B cell (primary cell): ENCODE results near the gene TTLL6. TPM values are rescaled to one million over a fixed set of nuclear protein-coding genes. Genes with fewer than 3 reads are reported as not detected.

Experiments
- ATAC-seq: fragments of 200-7000 bp; cut with Tn5 transposase; one replicate; pipeline ENCODE4 v1.10.0; 2021; ENCODE audit warnings: low read depth, mild to moderate bottlenecking, moderate number of reproducible peaks, moderate library complexity
- CTCF ChIA-PET: fragments of 350-600 bp; sonication (Branson Sonifier 250); formaldehyde crosslinking; loops from one replicate; lab custom pipeline; 2021; ENCODE audit warnings: antibody characterized with exemption, inconsistent platforms; lab: Charles Lee
- POLR2A ChIA-PET: fragments of 350-600 bp; sonication (Branson Sonifier 250); formaldehyde crosslinking; loops from one replicate; lab custom pipeline; 2021; ENCODE audit warnings: antibody characterized with exemption; lab: Charles Lee
- DNase-seq: peaks from one replicate; pipeline ENCODE4 v3.0.0; 2013
- H2AFZ ChIP-seq: 2 replicates; pipeline ENCODE4 v1.6.1; 2012; ENCODE audit warnings: mild to moderate bottlenecking, low read depth, low read length; ENCODE audit not compliant: insufficient read depth, poor library complexity, severe bottlenecking
- H3K27ac ChIP-seq, 2 donors: 1 replicate in 1 of 2; 2 replicates in 1 of 2; pipeline ENCODE4 v1.5.1; 2012 to 2013; ENCODE audit warnings: low read length in 2 of 2, mild to moderate bottlenecking in 2 of 2, moderate library complexity in 1 of 2
- H3K27me3 ChIP-seq, 4 experiments: fragments of 200-600 bp in 1 of 4; sonication (generic) in 1 of 4; replicated peaks in 1 of 4; 1 replicate in 2 of 4; 2 replicates in 2 of 4; pipeline versions ENCODE4 v1.6.1 to v1.7.0; 2013 to 2016; ENCODE audit warnings: low read length in 3 of 4, mild to moderate bottlenecking in 2 of 4, mixed read lengths in 1 of 4, moderate library complexity in 1 of 4; ENCODE audit not compliant: insufficient read depth in 4 of 4, control insufficient read depth in 3 of 4; ENCODE audit errors: control extremely low read depth in 1 of 4
- H3K36me3 ChIP-seq, 2 experiments: replicated peaks in 1 of 2; 1 replicate in 1 of 2; 2 replicates in 1 of 2; pipeline versions ENCODE4 v1.6.1 to v1.7.1; 2013; ENCODE audit warnings: low read length in 1 of 2; ENCODE audit not compliant: insufficient read depth in 2 of 2, control insufficient read depth in 1 of 2; ENCODE audit errors: control extremely low read depth in 1 of 2, extremely low read depth in 1 of 2
- H3K4me1 ChIP-seq, 2 donors: fragments of 200-600 bp in 1 of 2; sonication (generic) in 1 of 2; 1 replicate in 1 of 2; 2 replicates in 1 of 2; pipeline versions ENCODE4 v1.5.1 to v1.6.1; 2013 to 2017; ENCODE audit warnings: low read length in 2 of 2; ENCODE audit not compliant: control insufficient read depth in 2 of 2, insufficient read depth in 2 of 2
- H3K4me2 ChIP-seq: replicated peaks from 2 replicates; pipeline ENCODE3; 2012; ENCODE audit warnings: mild to moderate bottlenecking, low read depth, low read length; ENCODE audit not compliant: poor library complexity, severe bottlenecking
- H3K4me3 ChIP-seq, 5 experiments: fragments of 200-600 bp in 1 of 5; sonication (generic) in 1 of 5; 1 replicate in 3 of 5; 2 replicates in 2 of 5; pipeline versions ENCODE4 v1.5.1 to v1.7.0; 2011 to 2016; ENCODE audit warnings: low read length in 4 of 5, mild to moderate bottlenecking in 4 of 5, low read depth in 2 of 5, control low read depth in 1 of 5, moderate library complexity in 1 of 5; ENCODE audit not compliant: insufficient read depth in 1 of 5; ENCODE audit errors: control extremely low read depth in 1 of 5, extremely low read depth in 1 of 5
- H3K79me2 ChIP-seq: fragments of 200-600 bp; sonication (generic); one replicate; pipeline ENCODE4 v1.6.0; 2016; ENCODE audit warnings: low read length; ENCODE audit not compliant: control insufficient read depth, insufficient read depth
- H3K9ac ChIP-seq: fragments of 200-600 bp; sonication (generic); 2 replicates; pipeline ENCODE4 v1.6.1; 2017; ENCODE audit warnings: mild to moderate bottlenecking, low read length, moderate library complexity
- H3K9me3 ChIP-seq, 3 donors: one replicate each; pipeline versions ENCODE4 v1.6.1 to v1.7.1; 2013; ENCODE audit warnings: low read length in 2 of 3; ENCODE audit not compliant: control insufficient read depth in 2 of 3, insufficient read depth in 1 of 3; ENCODE audit errors: control extremely low read depth in 1 of 3
- H4K20me1 ChIP-seq: 2 replicates; pipeline ENCODE4 v1.6.0; 2012; ENCODE audit warnings: mild to moderate bottlenecking, low read length; ENCODE audit not compliant: insufficient read depth, control insufficient read depth, poor library complexity, severe bottlenecking
- H3K27ac Mint-ChIP-seq: one replicate; pipeline ENCODE4 v1.8.0; 2021; ENCODE audit warnings: mixed read lengths
- H3K27me3 Mint-ChIP-seq: one replicate; pipeline ENCODE4 v1.8.0; 2021; ENCODE audit warnings: mixed read lengths
- H3K4me1 Mint-ChIP-seq: one replicate; pipeline ENCODE4 v1.8.0; 2021; ENCODE audit warnings: mixed read lengths
- H3K4me3 Mint-ChIP-seq: one replicate; pipeline ENCODE4 v1.8.0; 2021; ENCODE audit warnings: mixed read lengths
- H3K9me3 Mint-ChIP-seq: one replicate; pipeline ENCODE4 v1.8.0; 2022; ENCODE audit warnings: mixed read lengths; ENCODE audit not compliant: insufficient read depth
- CTCF ChIP-seq: fragments of 200-600 bp; IDR thresholded peaks from one replicate; pipeline ENCODE4 v1.8.0; 2022; ENCODE audit warnings: antibody characterized with exemption, mild to moderate bottlenecking
- EZH2 ChIP-seq: IDR thresholded peaks from 2 replicates; pipeline ENCODE4 v1.6.1; 2012; ENCODE audit warnings: borderline replicate concordance, low read depth, mild to moderate bottlenecking, moderate library complexity, low read length; ENCODE audit not compliant: insufficient read depth, poor library complexity, severe bottlenecking
- WGBS: methylation state at CpG from one replicate; pipeline ENCODE4 v1.1.5; 2013; ENCODE audit warnings: missing lambda C conversion rate; ENCODE audit not compliant: insufficient coverage; 5-methylcytosine and 5-hydroxymethylcytosine counted together
- intact Hi-C: fragments of 100-400 bp; cut with micrococcal nuclease; formaldehyde crosslinking; loops from one replicate; pipeline ENCODE4 v1.10.0; 2022
- polyA plus RNA-seq: library from polyadenylated mRNA; depleted of rRNA; stranded (reverse); fragments of >200 nt; gene quantifications from 2 replicates; pipeline ENCODE4 v1.2.3, GENCODE V29; 2012
- total RNA-seq, 2 donors: library from RNA; stranded (reverse); fragments of 120-200 nt in 1 of 2; gene quantifications; 1 replicate in 1 of 2; 2 replicates in 1 of 2; pipeline versions ENCODE4 v1.2.3 to v1.2.4, GENCODE V29; 2013 to 2022

TTLL6 gene
- total and polyA plus RNA-seq, 2 donors (not counting 1 experiment from before 2014, with no cell fraction given) = not detected

DNA sequence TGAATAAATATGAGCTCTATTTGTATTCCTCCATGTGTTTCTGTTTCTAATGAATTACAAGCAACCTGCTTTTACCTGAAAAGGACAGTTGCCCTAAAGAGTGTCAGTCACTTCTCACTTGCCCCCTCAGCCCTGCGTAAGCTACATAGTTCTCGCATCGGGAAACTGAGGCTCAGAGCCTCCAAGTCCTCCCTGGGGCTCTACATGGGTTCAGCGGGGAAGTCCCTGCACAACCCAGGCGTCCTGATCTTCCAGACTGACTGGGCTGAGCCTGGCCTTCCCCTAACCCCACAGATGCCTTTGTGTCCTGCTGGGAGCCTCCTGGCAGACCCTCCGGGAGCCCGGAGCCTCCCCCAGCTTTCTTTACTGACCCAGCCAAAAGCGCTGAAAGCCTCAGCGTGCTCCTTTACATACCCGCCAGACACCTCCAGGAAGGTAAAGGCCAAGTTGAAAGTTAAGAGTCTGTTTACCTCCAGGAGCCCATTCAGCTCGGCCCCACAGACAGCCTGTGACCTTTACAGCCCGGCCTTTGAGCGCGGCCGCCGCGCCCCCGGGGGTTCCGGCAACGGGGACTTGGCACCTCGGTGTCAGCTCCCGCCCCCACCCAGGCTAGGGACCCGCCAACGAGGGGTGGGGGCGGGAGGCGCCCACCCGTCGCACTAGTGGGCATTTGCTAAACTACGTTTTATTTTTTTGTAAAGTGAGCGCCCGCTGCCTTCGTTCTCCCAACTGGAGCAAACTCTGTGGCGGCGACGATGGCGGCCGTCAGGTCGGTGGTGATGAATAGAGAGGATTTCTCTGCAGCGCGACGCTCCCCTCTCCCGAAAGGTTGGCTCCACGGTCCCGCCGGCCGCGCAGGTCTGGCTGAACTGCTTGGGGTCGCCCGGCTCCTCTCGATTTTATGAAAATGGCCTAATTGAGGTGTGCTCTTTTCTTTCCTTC, 84.1 kb downstream of the TTLL6 start:
- Histone ChIP-seq H3K4me2 (peak overlapping the region; percentile 59), H2AFZ (peak overlapping the region; percentile 22), H3K36me3 (no peaks in the 10 kb centered on the region), H3K4me1 (peaks cover 26 to 42% of the 10 kb centered on the region in 2 donors), H3K79me2 (no peaks in the 10 kb centered on the region), H3K27ac (no peak overlapping the region), H3K4me3 (peak overlapping the region in 1 of 5 experiments; percentile 24), H3K9me3 (peaks cover 0 to 21% (median 3%) of the 10 kb centered on the region in 3 donors), H4K20me1 (no peaks in the 10 kb centered on the region), H3K27me3 (peaks cover 0 to 84% (median 66%) of the 10 kb centered on the region in 4 experiments), H3K9ac (no peak overlapping the region)
- ChIA-PET POLR2A (interaction anchor here (0.6 kb wide), 1 partner anchor 15 kb away, joined by 3 read pairs; no protein-coding TSS in a partner anchor), CTCF (interaction anchor here (0.8 to 1.2 kb wide), 2 partner anchors 9 to 11 kb away, joined by 3 read pairs; no protein-coding TSS in a partner anchor)
- 6% methylated on average over 38 of the region's 50 CpGs for WGBS
- intact Hi-C loops = no loop called here
- Mint-ChIP-seq H3K4me3 (peak overlapping the region; percentile 10), H3K27me3 (peaks cover 81% of the 10 kb centered on the region), H3K27ac (no peak overlapping the region), H3K9me3 (no peaks in the 10 kb centered on the region), H3K4me1 (peaks cover 19% of the 10 kb centered on the region)
- ATAC-seq = no peak
- no peak for TF ChIP-seq CTCF
- TF ChIP-seq EZH2 = no peak
- peak; percentile 33 for DNase-seq

DNA sequence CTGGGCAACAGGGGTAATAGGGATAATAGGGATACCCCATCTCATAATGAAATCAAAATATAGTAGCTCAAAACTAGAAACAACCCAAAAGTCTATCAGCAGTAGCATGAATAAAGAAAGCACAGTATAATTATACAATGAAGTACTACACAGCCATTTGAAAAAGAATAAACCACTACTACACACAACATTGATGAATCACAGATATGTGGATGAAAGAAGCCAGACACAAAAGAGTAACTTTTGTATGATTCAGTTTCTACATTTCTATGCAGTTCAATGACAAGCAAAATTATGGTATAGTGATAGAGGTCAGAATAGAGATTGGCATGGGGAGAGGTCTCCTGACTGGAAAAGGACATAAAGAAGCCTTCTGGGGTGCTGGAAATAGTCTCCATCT, 85.7 kb downstream of the TTLL6 start:
- peaks cover 30 to 53% of the 10 kb centered on the region in 2 donors for H3K4me1 ChIP-seq
- peaks cover 0 to 33% (median 3%) of the 10 kb centered on the region in 3 donors for H3K9me3 ChIP-seq
- intact Hi-C loops = no loop called here
- POLR2A ChIA-PET = no interaction called here
- H3K4me2 ChIP-seq = no peak overlapping the region
- Mint-ChIP-seq H3K9me3 (no peaks in the 10 kb centered on the region), H3K4me3 (no peak overlapping the region), H3K27me3 (peaks cover 83% of the 10 kb centered on the region), H3K27ac (no peak overlapping the region), H3K4me1 (peaks cover 22% of the 10 kb centered on the region)
- no peaks in the 10 kb centered on the region for H3K79me2 ChIP-seq
- no peak for DNase-seq
- no peak overlapping the region for H3K9ac ChIP-seq
- no peak for ATAC-seq
- H3K4me3 ChIP-seq = no peak overlapping the region
- no peak overlapping the region for H3K27ac ChIP-seq
- H4K20me1 ChIP-seq = no peaks in the 10 kb centered on the region
- TF ChIP-seq EZH2 = no peak
- TF ChIP-seq CTCF = no peak
- CTCF ChIA-PET = interaction anchor here (1.0 to 1.2 kb wide), 2 partner anchors 14 to 153 kb away, joined by 3 read pairs; no protein-coding TSS in a partner anchor
- H3K36me3 ChIP-seq = no peaks in the 10 kb centered on the region
- H3K27me3 ChIP-seq = peaks cover 0 to 92% (median 75%) of the 10 kb centered on the region in 4 experiments
- no peak overlapping the region for H2AFZ ChIP-seq
